Stimulated activated memory B cell treated with anti-CD40 and anti-IgM and Interleukin-4, amounts not matched to agents 10 μg/mL and 1 μg/mL and 100 μg/mL, for 72 hours (primary cell): ENCODE data around the gene TOMM22.

ENCODE experiments used
- ATAC-seq: fragments of 150-1000 bp; cut with Tn5 transposase; 2 replicates; pipeline ENCODE4 v1.10.0; 2021
- H3K27ac Mint-ChIP-seq: one replicate; pipeline ENCODE4 v1.8.0; 2022; ENCODE audit warnings: mild to moderate bottlenecking, mixed read lengths
- H3K27me3 Mint-ChIP-seq: one replicate; pipeline ENCODE4 v1.8.0; 2022; ENCODE audit warnings: mixed read lengths
- H3K36me3 Mint-ChIP-seq: one replicate; pipeline ENCODE4 v1.8.0; 2022; ENCODE audit warnings: mixed read lengths
- H3K4me1 Mint-ChIP-seq: one replicate; pipeline ENCODE4 v1.8.0; 2022; ENCODE audit warnings: mixed read lengths
- H3K4me3 Mint-ChIP-seq: one replicate; pipeline ENCODE4 v1.8.0; 2022; ENCODE audit warnings: mild to moderate bottlenecking, moderate library complexity, mixed read lengths
- H3K9me3 Mint-ChIP-seq: one replicate; pipeline ENCODE4 v1.8.0; 2022; ENCODE audit warnings: mixed read lengths

The TOMM22 gene

GRCh38 chr22:38675833-38676232 is 5.9 kb upstream of the TOMM22 start:
- Mint-ChIP-seq H3K27ac (no peak overlapping the region), H3K4me3 (no peak overlapping the region), H3K27me3 (no peaks in the 10 kb centered on the region), H3K36me3 (peaks cover 23% of the 10 kb centered on the region), H3K4me1 (no peaks in the 10 kb centered on the region), H3K9me3 (no peaks in the 10 kb centered on the region)
- no peak for ATAC-seq

DNA sequence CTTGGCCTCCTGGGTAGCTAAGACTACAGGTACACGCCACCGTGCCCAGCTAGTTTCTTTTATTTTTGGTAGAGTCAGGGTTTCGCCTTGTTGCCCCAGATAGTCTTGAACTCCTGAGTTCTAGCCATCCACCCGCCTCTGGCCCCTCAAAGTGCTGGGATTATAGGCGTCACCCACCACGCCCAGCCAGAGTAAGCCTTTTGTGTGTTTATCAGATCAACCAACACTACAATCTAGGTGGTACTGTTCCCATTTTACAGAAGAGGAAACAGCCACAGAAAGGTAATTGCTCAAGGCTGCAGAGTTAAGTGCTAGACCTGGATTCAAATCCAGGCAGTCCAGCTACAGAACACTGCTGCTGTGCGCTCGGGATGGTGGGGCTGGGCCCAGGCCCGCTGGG is 3.1 kb downstream of the TOMM22 start:
- no peak for ATAC-seq
- no peak overlapping the region for H3K27ac Mint-ChIP-seq
- H3K36me3 Mint-ChIP-seq = peaks cover 40% of the 10 kb centered on the region
- no peaks in the 10 kb centered on the region for H3K9me3 Mint-ChIP-seq
- H3K4me1 Mint-ChIP-seq = peaks cover 23% of the 10 kb centered on the region
- no peaks in the 10 kb centered on the region for H3K27me3 Mint-ChIP-seq
- H3K4me3 Mint-ChIP-seq = no peak overlapping the region

DNA sequence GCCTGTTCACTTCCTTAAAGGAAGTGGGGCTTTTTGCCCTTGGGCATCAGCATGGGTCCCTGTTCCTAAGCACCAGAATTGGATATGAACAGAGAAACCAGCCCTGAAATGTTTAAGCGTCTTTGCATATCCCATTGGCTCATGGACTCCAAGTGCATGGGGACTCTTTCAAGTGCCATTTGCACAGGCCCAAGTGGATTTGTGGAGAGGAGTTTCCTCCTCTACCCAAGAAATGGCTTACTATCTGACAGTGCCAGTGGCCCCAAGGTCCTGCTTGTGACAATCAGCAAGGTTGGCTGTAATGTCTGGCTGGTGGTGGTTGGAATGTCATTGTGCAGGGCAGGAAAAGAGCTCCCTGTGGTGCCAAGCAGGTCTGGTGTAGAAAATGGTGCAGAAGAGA is 4.0 kb downstream of the TOMM22 start:
- H3K27ac Mint-ChIP-seq = no peak overlapping the region
- no peak overlapping the region for H3K4me3 Mint-ChIP-seq
- no peak for ATAC-seq
- peaks cover 42% of the 10 kb centered on the region for H3K36me3 Mint-ChIP-seq
- H3K9me3 Mint-ChIP-seq = no peaks in the 10 kb centered on the region
- H3K4me1 Mint-ChIP-seq = peaks cover 23% of the 10 kb centered on the region
- no peaks in the 10 kb centered on the region for H3K27me3 Mint-ChIP-seq

- ATAC-seq = no peak
- no peaks in the 10 kb centered on the region for H3K9me3 Mint-ChIP-seq
- no peak overlapping the region for H3K4me3 Mint-ChIP-seq
- H3K27ac Mint-ChIP-seq = no peak overlapping the region
- H3K4me1 Mint-ChIP-seq = peaks cover 25% of the 10 kb centered on the region
- H3K36me3 Mint-ChIP-seq = peaks cover 51% of the 10 kb centered on the region
- H3K27me3 Mint-ChIP-seq = no peaks in the 10 kb centered on the region
Measured at GRCh38 chr22:38689651-38690050, 7.9 kb downstream of the TOMM22 start.

DNA sequence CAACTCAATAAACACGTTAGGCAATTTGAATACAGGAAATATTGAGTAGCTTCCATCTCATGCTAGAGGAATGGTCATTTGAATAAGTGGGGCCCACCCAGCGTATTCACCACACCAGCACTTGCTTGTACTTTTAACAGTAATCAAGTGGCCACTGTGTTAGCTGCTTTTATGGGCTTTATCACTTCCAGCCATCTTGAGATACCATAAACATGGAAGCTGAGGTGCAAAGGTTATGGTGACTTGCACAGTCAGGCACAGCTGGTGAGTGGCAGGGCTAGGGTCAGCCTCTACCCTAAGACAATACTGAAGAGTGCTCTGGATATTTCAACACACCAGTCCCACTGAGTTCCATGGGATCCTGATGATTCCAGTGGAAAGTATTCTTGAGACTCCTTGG is 12.3 kb downstream of the TOMM22 start:
- Mint-ChIP-seq H3K4me1 (peaks cover 62% of the 10 kb centered on the region), H3K27me3 (no peaks in the 10 kb centered on the region), H3K9me3 (no peaks in the 10 kb centered on the region), H3K27ac (no peak overlapping the region), H3K36me3 (peaks cover 50% of the 10 kb centered on the region), H3K4me3 (no peak overlapping the region)
- ATAC-seq = no peak

- ATAC-seq = no peak
- Mint-ChIP-seq H3K4me3 (no peak overlapping the region), H3K36me3 (peaks cover 41% of the 10 kb centered on the region), H3K9me3 (no peaks in the 10 kb centered on the region), H3K27me3 (no peaks in the 10 kb centered on the region), H3K27ac (peak overlapping the region; percentile 15), H3K4me1 (peaks cover 70% of the 10 kb centered on the region)
Measured at GRCh38 chr22:38694940-38695339, 13.2 kb downstream of the TOMM22 start.

- H3K36me3 Mint-ChIP-seq = peaks cover 33% of the 10 kb centered on the region
- no peaks in the 10 kb centered on the region for H3K9me3 Mint-ChIP-seq
- no peaks in the 10 kb centered on the region for H3K27me3 Mint-ChIP-seq
- peak overlapping the region; percentile 57 for H3K4me3 Mint-ChIP-seq
- H3K27ac Mint-ChIP-seq = peak overlapping the region; percentile 46
- ATAC-seq = no peak
- peaks cover 74% of the 10 kb centered on the region for H3K4me1 Mint-ChIP-seq
Measured at GRCh38 chr22:38696606-38697424, 15.1 kb downstream of the TOMM22 start.

GRCh38 chr22:38697425-38698089 is 15.8 kb downstream of the TOMM22 start:
- Mint-ChIP-seq H3K9me3 (no peaks in the 10 kb centered on the region), H3K4me1 (peaks cover 74% of the 10 kb centered on the region), H3K27ac (peak overlapping the region; percentile 46), H3K36me3 (peaks cover 33% of the 10 kb centered on the region), H3K4me3 (peak overlapping the region; percentile 57), H3K27me3 (no peaks in the 10 kb centered on the region)
- no peak for ATAC-seq

- H3K27ac Mint-ChIP-seq = peak overlapping the region; percentile 98
- H3K4me3 Mint-ChIP-seq = peak overlapping the region; percentile 92
- no peaks in the 10 kb centered on the region for H3K27me3 Mint-ChIP-seq
- H3K4me1 Mint-ChIP-seq = peaks cover 66% of the 10 kb centered on the region
- no peak for ATAC-seq
- no peaks in the 10 kb centered on the region for H3K9me3 Mint-ChIP-seq
- peaks cover 26% of the 10 kb centered on the region for H3K36me3 Mint-ChIP-seq
Measured at GRCh38 chr22:38698407-38699094, 16.8 kb downstream of the TOMM22 start.

DNA sequence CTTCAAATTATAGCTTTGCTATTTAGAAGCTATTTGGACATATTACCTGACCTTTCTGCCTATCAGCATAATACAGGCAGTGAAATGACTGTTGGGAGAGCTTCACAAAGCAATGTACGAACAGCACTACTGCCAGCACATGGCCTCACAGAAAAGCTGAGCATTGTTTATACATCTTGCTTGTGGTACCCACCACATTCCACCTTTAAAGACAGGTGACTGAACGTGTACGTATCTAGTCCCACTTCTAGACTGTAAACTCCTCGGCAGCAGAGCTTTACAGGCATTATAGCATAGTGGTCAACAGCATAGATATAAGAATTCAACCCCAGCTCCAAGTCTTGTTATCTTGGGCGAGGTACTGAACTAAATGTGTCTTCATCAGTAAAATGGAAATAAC is 17.4 kb downstream of the TOMM22 start:
- Mint-ChIP-seq H3K27ac (peak overlapping the region; percentile 98), H3K9me3 (no peaks in the 10 kb centered on the region), H3K4me3 (peak overlapping the region; percentile 92), H3K36me3 (peaks cover 24% of the 10 kb centered on the region), H3K27me3 (no peaks in the 10 kb centered on the region), H3K4me1 (peaks cover 61% of the 10 kb centered on the region)
- no peak for ATAC-seq

- Mint-ChIP-seq H3K36me3 (peaks cover 19% of the 10 kb centered on the region), H3K4me1 (peaks cover 55% of the 10 kb centered on the region), H3K9me3 (no peaks in the 10 kb centered on the region), H3K27me3 (no peaks in the 10 kb centered on the region), H3K27ac (peak overlapping the region; percentile 98), H3K4me3 (peak overlapping the region; percentile 92)
- no peak for ATAC-seq
Measured at GRCh38 chr22:38699784-38700183, 18.0 kb downstream of the TOMM22 start.

DNA sequence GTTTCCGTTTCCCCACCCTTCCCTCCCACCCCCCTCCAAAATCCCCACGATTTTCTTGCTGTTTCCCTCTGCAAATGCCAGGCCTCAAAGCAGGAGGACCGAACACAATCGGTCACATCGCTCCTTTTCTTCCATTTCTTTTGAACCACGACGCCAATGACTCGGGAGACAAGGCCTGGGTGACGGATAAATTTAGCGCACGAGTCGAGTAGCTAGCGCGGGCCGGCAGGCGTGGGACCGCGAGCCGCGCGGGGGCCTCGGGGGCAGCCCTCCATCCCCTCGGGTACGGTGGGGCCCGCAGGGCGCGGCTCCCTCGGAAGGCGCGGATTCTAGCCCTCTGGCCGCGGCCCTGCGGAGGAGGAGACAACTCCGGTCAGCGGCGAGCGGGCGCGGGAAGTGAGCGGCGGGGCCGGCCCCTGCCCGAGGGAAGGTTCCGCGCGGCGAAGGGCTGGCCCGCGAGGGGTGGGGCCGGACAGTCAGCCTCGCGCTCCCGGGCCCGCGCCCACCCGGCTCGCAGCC is 18.6 kb downstream of the TOMM22 start:
- Mint-ChIP-seq H3K27ac (peak overlapping the region; percentile 98), H3K9me3 (no peaks in the 10 kb centered on the region), H3K27me3 (no peaks in the 10 kb centered on the region), H3K4me1 (peaks cover 55% of the 10 kb centered on the region), H3K36me3 (peaks cover 14% of the 10 kb centered on the region), H3K4me3 (peak overlapping the region; percentile 92)
- ATAC-seq = no peak

DNA sequence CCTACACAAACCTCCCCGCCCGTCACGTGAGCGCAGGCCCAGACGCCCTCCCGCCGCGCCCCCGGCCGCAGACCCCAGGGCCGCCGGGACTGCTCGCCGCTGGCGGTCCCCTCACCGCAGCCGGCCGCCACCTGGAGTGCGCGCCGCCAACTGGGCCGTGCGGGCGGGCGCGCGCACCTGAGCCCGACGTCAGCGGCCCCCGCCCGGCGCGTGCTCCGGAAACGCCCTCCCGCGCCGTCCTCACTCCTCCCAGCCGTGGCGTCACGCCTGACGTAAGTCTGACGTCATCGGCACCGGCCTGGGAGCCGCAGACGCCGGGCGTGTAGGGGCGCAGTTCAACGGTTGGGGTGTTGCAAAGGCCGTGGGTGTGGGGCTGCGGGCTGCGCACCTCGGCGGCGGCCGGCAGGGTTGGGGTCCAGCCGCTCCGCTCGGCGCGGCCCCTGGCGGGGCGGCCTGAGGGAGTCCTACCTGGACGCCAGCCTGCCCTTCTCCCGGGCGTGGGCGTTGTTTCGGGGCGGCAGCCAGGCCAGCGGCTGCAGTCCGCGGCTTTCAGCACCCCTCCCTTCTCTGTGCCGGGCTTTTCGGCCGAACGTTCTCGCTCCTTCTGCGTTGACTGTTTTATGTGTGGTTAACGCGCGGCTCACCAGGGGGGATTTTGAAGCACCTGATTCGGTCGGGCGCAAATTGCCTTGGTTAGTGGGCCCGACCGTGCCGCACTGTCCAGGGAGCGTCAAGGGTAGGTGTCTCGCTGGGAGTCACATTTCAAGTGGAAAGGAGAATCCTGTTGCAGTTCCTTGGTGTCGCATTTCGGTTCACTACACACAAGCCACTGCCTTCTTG is 19.3 kb downstream of the TOMM22 start, which contains the start of gene JOSD1:
JOSD1 (minus strand) TSS at position 155 of the 840 bp plus-strand sequence. CDS start 956 bp downstream, outside the sequence.
- Mint-ChIP-seq H3K9me3 (no peaks in the 10 kb centered on the region), H3K27ac (peak within 1 kb of the TSS; percentile 98), H3K36me3 (peaks cover 14% of the 10 kb centered on the region), H3K4me3 (peak within 1 kb of the TSS; percentile 92), H3K27me3 (no peaks in the 10 kb centered on the region), H3K4me1 (peaks cover 53% of the 10 kb centered on the region)
- ATAC-seq = peak; percentile 77

- Mint-ChIP-seq H3K27ac (peak overlapping the region; percentile 80), H3K4me1 (peaks cover 52% of the 10 kb centered on the region), H3K27me3 (no peaks in the 10 kb centered on the region), H3K9me3 (no peaks in the 10 kb centered on the region), H3K36me3 (no peaks in the 10 kb centered on the region), H3K4me3 (peak overlapping the region; percentile 91)
- no peak for ATAC-seq
Measured at GRCh38 chr22:38704654-38705234, 23.0 kb downstream of the TOMM22 start.
